Colon (tissue), 2 donors: Measurements from ENCODE around the gene GRK5.

Source experiments
- FAIRE-seq: peaks from 2 replicates; lab custom pipeline; 2012; peaks lifted over from hg19 to GRCh38; lab: Jason Lieb, UNC
- donor health status: control.
- donor health status: control.

Gene GRK5

DNA sequence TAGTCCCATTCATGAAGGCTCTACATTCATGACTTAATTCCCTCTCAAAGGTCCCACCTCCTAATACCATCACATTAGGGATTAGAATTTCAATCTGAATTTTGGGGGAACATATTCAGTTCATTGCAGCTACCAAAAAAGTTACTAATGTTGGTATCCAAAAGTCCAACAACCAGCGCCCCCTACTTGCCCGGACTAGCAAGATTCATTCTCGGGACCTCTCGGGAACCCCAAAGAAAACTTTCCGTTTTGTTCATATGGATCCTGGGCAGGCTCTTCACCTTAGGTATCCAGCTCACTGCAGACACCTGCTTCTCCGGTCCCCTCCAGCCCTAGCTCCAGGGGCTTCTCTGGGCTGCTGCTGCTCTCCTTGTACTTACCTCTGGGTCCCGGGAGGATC, 8.9 kb upstream of the GRK5 start:
- no peak for FAIRE-seq

DNA sequence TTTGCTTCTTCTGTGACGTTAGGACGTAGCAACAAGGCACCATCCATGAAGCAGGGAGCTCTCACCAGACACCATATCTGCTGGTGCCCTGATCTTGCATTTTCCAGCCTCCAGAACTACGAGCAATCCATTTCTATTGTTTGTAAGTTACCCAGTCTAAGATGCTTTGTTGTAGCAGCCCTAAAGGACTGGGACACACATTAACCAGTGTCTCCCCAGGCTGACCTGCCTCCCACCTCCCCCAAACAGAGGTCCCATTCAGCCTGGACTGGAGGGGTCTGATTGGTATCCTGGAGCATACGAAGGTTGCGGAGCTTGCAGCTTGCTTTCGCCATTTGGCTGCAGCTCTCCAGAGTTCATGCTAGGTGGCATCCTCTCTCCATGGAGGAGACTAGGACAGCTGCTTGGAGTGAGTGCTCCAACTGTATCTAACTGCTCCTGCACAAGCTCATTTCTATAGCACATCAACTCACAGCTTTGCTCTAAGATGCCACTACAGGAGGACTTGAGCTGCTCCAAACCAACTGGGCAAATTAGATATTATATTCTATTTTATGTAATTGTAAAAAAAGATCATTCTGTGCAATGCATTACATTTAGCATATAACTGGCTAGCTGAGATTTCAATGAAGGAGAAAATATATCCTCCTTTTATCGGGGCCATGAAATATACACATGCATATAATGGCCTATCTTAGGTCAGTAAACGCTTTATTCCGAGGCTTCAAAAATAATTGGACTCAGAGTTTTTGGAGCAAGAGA, 8.0 kb upstream of the GRK5 start:
- FAIRE-seq: no peak

DNA sequence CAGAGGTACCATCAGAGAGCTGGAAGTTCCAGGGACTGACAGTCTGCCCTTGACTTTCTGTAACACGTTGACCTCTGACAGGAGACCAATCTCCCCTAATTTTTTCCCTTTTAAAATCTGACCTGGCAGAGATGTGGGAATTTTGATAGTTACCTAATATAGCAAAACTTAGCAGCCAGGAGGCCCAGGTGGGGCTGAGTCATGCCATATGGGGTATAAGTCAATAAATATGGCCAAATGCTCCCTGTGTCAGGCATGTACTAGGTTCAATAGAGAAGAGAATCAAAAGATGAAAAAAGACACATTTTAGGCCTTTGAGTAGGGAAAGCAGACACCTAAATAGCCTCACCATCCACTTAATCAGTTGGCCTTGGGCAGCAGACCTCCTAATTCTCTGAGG, 6.1 kb upstream of the GRK5 start:
- no peak for FAIRE-seq

DNA sequence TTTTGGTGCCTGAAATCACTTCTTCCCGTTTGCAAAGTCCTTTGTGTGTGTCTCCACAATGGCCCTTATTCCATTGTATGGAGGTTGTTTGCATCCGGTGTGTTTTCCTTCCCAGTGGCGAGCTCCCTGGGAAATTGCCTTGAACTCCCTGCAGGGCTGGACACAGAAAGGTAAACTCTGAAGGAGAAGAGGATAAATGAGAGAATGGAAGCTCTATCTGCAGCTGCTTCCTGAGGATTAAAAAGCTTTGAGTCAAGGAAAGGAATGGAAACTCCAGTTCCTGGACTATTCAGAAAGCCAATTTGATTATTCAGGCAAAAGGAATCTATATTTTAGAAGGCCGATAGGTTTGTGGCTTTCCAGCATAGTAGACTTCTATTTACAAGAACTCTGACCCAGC, 4.4 kb upstream of the GRK5 start:
- no peak for FAIRE-seq

DNA sequence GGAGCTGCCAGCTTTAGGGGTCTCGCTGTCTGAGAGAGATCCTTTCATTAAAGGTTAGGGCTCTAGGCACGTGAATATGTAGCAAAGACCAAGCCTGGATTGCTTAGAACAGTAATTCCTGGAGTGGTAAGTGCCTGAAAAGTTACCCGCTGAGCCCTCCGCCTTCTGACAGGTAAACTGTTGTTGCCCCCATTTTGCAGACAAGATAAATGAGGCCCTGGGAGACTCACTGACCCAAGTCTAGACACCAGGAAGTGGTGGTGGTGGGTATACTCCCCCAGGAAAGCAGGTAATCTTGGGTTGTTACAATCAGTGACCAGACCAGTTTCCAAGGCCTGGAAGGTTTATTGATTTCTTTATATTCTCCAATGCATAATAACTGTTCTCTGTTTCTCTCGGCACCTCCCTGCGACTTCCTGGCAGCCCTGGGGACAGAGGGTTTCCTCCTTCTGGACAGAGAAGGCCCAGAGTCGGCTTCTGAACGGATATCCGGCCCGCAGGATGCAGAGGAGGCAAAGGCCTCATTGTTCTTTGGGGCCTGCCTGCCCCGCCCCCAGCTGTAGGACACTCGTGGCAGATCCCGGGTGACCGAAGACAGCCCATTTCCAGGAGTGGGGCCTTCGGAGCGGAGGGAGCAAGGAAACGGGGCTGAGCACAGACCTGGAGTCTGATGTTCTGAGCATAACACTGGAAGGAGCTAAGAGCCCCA, 1.3 kb upstream of the GRK5 start:
- no peak for FAIRE-seq

DNA sequence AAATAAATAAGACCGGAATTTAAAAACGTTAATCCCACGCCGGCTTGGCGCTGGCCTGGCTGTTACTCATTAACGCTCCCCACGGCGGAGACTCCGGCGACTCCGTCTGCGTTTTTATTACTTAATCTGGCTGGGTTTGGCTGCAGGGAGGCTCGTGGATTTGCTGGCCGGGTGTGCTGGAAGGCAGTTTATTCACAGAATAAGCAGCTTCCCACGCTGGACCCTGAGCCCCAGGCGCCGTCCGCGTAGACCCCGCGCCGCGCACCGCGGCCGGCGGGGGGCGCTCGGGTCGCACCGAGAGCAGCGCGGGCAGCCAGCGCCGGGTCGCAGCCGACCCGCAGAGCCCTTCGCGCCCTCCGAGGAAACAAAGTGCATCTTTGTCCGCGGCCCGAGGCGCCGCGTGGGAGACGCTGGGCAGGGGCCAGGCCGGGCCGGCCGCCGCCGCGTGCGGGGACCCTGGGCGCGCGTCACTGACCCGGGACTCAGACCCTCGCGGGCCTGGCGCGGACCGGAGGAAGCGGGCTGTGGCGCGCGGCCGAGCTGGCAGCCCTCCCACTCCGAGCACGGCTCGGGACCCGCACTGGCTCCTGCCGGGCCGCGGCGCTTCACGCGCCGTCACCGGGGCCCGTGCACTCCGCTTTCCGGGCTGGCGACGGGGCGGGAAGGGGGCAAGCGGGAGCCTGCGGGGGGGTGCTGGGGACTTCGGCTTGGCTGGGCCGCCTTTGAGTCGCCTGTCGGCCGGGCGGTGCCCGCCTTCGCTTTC, 587 bp upstream of the GRK5 start:
- no peak for FAIRE-seq

DNA sequence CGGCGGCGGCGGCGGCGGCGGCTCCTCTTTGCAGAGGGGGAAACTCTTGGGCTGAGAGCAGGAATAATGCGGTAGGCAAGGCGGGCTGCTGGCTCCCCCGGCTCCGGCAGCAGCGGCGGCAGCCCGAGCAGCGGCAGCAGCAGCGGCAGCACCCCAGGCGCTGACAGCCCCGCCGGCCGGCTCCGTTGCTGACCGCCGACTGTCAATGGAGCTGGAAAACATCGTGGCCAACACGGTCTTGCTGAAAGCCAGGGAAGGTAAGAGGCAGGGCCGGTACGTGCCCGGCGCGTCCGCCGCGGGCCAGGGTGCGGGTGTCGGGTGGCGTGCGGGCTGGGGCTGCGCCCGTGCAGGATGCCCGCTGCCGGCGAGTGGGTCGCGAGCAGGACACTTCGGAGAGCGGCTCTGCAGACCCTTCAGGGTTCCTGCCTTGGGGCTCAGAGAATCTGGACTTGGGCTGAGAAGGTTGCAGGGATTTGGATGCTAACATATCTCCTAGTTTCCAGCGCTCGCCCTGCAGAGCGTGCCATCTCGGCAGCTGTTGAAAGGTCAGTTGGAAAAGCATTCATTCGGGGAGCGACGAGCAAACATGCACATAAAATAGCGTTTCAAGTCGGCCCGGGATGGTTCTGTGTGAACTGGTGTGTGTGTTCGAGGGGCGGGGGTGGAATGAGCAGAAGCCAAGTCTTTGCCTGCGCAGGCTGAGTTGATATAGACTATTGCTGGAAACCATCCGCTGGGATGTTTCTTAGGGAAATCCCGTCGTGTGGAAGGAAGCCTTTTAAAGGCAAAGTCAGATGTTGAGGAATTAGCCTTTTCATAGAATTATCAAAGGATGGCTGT, 562 bp downstream of the GRK5 start:
- FAIRE-seq: no peak

DNA sequence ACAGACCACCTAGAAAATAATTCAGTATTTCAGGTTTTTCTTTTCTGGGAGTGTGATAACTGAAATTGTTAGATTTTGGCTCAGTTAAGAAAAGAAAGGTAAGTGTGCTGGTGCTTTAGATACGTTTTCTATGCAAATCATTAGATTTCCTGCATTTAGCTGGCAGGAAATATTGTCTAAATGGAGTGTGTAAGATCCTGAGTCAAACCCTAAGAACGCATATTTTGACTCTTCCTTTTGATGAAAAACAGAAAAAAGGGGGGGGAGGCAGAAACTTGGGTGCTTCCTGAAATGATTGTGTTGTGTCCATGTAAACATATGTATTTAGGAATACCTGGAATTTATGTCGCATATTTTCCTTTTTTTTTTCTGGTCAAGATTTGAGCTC, 1.2 kb downstream of the GRK5 start:
- FAIRE-seq: no peak

DNA sequence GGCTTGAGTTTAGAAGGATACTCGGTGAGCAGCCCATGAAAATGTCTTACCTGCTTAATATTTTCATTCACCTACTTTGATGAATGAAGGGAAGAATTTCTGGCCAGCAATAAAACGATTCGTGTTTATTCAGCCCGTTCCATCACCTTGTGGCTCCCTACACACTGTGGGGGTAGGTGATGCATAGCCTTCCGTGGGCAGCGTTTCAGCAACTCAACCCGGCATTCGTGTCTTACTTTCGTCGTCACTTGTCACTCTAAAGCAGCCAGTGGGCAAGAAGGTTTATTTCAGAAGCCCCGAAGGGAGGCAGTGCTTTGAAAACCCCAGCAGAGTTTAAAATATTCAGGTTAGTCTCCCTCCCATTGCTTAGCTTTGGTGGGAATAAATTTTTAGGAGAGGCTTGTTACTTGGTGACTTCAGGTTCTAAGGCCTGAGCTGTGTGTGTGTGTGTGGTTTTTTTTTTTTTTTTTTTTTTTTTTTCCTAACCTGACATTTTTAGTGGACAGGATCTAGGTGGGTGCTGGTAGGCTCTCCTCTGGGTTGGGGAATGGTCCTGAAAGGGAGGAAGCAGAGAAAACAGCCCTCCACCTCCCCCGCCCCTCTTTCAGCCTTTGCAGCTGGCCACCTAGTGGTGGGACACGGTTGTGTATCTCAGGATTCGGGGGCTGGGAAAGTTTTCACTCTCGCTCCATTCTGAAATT, 1.8 kb downstream of the GRK5 start:
- no peak for FAIRE-seq

DNA sequence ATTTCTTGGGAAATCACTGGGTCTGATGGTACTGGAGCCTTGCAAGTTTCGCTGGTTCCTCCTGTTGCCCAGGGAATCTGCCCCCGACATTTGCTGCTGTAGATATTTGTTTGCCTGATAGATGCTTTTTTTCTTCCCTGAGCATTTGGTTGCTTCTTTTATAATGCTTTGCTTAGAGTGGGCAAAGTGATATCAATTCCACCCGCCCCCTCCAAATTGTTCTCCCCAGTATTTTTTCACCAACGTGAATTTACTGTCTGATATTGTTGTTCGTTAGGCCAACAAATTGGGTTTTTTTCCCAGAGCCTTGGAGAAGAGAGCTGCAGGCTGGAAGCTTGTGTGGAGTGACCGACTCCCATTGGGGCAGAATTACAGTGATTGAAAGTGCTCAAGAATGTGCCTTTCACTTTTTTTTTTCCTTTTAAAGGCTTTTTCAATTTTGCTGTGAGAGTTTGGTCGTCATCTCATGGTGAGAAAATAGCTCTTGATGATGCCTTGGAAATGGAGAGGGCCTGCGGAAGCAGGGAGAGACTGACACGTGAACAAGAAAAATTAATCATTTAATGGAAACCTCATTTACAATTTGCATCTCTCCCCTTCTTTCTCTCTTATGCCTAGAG, 2.5 kb downstream of the GRK5 start:
- FAIRE-seq: no peak

DNA sequence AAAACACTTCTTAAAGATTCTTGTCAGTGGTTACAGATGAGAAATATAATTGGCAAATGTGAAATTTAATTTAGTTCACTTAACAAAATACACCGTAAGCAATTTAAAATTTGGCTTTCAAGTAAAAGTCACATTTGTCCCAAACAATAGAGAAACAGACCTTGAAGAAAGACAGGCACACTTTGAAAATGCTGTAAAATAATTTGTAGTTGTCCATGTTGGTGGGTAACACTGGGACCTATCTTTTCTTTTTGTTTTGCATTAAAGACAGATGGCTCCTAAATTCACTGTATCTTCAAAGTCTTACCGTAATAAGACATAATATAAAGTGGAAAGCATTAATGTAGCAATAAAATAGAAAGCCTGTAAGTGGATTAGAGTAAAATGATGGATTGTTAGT, 3.3 kb downstream of the GRK5 start:
- FAIRE-seq: no peak

DNA sequence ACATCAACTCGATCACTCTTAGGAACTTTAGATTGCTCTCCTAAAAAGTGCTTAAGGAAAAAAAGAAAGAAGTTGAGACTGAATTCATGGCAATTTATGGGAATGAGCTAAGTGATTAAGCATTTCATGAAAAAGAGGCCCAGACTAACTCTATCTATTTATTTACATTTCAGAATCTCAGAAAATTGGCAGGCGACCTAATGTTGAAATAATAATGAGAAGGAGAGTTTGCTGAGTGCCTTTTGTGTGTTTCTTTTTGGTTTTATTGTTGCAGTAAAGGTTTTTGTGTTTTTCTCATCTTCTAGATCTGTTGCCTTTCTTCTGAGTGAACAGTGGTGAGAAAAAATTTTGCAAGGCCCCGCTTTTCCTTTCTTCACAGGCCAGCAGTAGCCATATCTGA, 3.8 kb downstream of the GRK5 start:
- no peak for FAIRE-seq

DNA sequence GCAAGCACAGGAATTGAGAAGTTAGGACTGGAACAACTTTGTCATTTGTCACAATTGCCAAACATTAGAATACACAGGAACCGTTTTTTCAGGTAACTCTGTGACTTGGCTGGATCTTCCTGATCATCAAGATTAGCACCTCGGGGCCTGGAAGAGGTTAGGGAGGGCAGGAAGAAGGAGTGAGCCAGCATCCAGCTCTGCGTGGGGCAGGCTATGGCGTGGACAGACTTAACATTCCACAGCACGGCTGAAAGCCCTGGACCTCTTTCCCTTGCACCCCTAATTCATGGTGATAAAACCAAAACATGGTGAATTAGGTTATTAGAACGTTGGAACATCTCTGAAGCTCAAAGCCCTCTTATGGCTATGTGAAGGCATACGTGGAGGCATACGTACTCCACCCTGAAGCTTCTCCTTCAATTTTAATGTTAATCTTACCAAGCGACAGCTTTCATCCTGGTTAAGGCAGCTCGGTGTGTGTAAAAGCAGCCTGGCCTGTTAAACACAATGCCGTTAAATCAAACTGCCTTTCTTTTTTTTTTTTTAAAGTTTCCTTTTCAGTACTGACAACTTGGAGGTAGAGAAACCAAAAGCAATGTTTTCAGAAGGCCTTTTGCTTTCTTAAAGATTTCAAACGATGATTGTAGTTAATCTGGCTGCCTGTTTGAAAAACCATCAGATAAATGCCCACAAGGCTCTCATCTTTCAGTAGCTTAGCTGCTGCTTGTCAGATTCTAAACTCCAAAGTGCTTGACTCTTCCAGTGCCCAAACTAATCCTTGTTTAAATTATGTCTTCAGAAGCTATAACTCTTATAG, 4.5 kb downstream of the GRK5 start:
- no peak for FAIRE-seq

DNA sequence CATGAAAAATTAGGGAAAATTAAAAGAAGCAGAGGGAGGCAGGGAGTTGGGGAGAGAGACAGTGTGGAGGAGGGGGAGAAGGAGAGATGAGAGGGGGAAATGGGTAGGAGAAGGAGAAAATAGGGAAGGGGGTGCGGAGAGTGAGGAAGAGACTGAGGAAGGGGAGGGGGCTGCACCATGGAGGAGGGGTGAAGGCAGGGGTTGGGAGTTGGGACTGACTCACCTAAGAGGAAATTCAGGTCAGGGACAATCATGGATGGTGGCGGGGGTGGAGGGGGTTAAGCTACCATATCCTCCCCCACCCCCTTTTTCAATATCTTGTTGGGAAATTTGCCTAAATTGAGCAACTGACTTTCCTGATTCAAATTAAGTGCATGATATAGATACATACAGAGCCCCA, 8.0 kb downstream of the GRK5 start:
- no peak for FAIRE-seq

DNA sequence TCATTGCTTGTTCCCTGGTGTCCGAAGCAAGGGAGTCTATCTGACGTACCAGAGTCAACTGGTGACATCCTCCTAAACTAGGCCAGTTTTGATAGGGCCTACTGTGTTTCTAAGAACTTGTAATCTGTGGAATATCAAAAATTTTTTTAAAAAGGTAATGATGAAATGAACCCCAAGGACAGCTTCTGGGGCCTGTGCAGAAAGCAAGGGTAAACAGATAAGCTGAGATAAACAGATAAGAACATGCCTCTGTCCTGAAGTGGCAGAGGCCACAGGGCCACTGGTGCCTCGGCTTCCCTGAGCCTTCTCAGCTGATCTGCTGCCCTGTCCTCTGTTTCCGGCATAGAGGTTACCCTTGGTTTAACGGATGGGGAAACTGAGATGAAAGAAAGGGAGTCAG, 8.8 kb downstream of the GRK5 start:
- FAIRE-seq: no peak

DNA sequence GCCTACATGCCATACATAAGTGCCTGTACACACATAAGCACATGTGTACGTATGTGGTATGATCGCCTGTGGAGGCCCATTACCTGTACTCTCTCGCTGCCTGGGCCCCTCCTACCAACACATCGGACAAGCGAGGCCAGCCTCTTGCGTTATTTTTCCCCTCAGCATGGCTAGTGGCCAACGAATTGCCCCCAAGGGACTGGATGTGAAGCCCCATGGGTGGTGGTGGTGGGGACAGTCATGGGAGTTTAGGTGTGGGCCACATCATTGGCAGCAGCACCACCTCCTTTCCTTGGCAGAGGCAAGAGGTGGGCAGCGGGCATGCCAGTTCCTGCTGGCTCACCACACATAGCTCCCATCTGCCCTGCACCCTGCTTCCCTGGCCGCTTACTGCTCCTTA, 10.0 kb downstream of the GRK5 start:
- FAIRE-seq: no peak

DNA sequence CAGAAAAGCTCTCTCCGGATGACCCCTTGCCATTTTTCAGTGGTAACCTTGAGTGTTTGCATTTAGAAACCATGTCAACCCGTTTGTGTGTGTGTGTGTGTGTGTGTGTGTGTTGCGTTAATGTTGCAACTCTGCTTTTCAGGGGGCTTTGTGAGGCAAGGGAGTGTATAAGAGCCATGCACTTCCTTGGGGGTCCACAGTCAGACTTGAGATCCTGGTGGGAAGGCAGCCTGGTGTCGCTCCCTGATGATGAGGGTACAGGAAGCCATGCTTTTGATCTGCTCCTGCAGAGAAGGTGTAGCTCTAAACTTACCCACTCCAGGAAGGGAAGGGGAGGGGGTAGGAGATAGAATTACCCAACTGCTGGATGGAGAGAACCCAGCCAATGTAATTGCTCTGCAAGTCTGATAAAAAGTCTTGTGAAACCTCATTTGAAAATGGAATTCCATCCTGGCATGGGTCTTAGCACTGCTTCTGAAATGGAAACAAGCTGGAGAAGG, 10.7 kb downstream of the GRK5 start:
- FAIRE-seq: no peak

DNA sequence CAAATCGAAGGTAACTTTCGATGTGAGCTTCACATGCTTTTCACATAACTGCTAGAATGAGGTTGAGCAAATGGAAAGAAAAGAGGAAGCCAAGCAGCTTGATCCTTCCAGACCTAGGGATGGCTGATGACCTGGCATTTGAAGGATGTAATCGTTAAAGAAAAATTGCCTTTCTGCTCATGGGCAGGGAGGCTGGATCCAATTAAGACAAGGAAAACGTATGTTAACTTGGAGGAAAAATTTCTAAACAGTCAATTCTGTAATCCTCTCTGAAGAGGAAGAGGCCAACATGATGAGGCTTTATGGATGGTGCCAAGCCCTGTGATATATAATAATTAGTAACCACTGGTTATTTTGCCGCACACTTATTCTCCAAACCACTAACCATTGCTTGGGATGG, 12.5 kb downstream of the GRK5 start:
- FAIRE-seq: no peak

DNA sequence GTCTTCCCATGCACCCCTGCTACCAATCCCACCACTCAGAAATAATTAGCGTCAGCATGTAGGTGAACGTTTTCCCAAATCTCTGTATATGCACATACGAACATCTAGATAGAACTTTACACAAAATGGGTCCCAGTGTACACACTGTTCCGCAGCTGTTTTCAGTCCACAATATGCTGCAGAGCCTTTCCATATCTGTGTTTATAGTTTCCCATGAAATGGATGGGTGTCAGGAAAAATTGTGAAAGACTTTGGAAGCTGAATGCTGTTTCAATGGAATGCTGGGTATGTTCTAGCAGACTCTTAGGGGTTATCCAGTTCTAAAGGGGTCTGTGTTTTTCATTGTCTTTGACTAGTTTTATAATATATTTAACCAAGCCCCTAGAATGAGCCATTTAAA, 13.8 kb downstream of the GRK5 start:
- no peak for FAIRE-seq

DNA sequence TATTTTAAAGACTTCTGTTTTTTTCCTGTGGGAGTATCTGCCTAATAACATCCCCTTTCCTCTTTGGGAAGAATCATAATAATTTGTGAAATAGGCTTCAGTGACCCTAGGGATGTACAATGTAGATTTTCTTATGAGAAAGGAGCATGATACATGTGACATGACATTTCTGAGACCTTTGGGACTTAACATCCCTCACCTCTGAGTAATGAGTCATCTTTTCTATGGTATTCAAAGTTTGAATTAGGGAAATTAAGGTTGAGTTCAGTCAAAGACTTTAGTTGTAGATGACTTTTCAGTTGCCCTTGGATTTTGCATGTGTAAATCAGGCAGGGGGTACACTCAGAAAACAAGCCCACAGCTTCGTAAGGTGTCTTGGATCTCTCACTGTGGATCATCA, 14.3 kb downstream of the GRK5 start:
- FAIRE-seq: no peak
